Nucleus accumbens (tissue), 56 donors: ENCODE results near the gene RBM4.
A peak's percentile ranks its signal among the peaks of the same experiment; 100 is the strongest.
"Not testable (repeated sequence)": the region's sequence is repeated elsewhere in the genome, so short reads cannot be mapped to it uniquely, and the experiment has no call there.

Experiments used
- DNase-seq, 56 donors: peaks; one replicate each; lab custom pipeline; 2025; lab: John Stamatoyannopoulos, UW

RBM4 gene

DNA sequence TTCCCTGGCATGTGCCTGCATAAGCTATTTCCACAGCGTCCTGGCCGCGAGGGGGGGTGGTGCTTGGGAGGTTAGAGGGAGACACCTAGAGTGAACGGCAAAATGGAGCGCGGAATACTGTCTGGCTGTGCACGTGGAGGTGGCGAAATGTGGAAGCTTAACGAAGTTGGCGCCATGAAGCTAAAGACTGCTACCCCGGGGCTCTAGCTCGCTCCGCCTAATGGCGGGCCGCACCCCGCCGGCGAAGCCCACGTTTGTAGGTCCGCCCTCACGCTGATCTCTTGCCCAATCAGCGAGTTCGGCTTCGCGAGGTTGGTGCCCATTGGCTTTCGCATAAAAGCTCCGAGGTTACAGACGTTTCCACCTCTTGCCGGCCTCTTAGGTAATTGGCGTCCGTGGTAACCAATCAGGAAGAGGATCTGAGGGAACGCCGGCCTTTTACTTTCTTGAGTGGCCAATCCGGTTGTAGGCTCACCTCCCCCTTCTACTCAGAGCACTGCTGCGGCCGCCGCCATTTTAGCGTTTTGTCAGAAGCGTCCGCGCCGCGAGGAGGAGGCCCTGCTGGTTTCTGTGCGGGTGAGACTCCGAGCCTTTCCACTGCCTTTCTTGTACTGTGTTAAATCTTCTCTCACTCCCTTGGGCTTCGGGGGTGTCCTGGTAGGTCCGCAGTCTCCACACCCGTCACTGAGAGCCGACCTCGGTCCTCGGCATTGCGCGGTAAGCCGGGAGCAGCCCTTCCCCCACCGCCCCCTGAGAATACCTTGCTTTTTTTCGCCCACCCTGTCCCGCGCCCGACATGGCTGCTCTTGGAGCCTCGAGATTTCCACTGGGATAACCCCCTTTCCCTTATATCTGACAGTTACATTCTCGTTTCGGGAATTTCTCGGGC lies at the start of gene RBM4:
TSS of gene RBM4 (plus strand) at position 527 of the 889 bp plus-strand sequence. CDS start 1,009 bp downstream, outside the sequence.
- DNase-seq: peak; percentile 86 to 100 (median 98)

- not testable (repeated sequence) for DNase-seq
Observed at GRCh38 chr11:66589315-66589714, 49.2 kb upstream of the RBM4 start.

GRCh38 chr11:66589996-66590675 lies 48.4 kb upstream of the RBM4 start:
- DNase-seq: no peak

GRCh38 chr11:66591175-66591574 lies 47.3 kb upstream of the RBM4 start:
- no peak for DNase-seq

DNA sequence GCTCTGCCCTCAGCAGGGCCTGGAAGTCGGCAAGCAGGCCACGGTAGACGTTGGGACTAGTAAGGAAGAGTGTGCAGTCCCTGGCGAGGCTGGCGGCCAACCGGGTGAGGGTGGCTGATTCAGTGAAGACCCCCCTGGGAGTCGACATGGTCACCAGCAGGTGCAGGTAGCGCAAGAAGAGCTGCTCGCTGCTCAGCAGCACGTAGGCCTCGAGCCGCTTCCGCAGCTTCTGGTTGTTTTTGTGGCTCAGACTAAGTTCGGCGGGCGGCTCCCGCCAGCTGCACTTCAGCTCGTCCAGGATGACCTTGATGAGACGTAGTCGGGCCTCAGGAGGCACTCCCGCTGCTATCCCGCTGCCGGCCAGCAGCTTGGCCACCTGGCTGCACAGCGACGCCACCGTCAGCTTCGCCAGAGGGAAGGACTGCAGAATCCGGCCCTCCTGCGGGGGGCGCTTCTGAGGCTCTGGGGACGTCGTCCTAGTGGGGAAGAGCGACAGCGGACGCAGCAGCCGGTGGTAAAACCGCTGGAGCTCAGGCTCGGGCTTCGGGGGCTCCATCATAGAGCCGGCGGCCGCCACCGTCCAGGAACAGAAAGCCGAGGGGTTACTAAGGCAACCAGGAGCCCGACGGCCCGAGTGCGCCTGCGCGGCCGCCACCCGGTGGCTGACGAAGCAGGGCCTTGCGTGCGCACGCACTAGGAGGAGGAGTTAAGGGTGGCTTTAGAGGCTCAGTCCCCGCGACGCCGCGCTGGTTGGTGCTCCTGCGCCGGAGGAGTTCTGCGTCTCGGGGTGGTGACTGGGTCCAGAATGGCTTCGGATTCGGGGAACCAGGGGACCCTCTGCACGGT lies 45.8 kb upstream of the RBM4 start, which contains the start of the genes CCDC87 and CCS:
TSS of gene CCDC87 (minus strand) at position 607 of the 846 bp plus-strand sequence. CDS start at position 559, 48 bp downstream.
TSS of gene CCS (plus strand) at position 729 of the 846 bp plus-strand sequence. CDS start at position 806, 77 bp downstream.
- DNase-seq: peak; percentile 40 to 98 (median 90)

GRCh38 chr11:66593303-66593635 lies 45.2 kb upstream of the RBM4 start:
- DNase-seq: no peak

DNA sequence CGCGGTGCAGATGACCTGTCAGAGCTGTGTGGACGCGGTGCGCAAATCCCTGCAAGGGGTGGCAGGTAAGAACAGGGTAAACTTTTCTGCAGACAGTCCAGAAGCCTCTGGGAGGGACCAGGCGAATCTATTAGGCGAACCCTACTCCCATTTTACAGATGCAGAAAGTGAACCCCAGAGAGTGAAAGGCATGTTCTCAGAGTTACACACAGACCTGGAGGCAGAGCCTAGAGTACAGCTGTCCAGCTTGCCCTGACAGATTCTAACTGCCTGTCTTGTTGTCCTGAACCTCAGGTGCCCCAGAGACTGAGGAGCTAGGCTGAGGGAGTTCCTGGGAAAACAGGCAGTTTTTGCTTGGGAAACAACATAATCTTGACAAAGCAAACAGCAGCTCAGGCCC lies 44.9 kb upstream of the RBM4 start:
- no peak for DNase-seq

DNA sequence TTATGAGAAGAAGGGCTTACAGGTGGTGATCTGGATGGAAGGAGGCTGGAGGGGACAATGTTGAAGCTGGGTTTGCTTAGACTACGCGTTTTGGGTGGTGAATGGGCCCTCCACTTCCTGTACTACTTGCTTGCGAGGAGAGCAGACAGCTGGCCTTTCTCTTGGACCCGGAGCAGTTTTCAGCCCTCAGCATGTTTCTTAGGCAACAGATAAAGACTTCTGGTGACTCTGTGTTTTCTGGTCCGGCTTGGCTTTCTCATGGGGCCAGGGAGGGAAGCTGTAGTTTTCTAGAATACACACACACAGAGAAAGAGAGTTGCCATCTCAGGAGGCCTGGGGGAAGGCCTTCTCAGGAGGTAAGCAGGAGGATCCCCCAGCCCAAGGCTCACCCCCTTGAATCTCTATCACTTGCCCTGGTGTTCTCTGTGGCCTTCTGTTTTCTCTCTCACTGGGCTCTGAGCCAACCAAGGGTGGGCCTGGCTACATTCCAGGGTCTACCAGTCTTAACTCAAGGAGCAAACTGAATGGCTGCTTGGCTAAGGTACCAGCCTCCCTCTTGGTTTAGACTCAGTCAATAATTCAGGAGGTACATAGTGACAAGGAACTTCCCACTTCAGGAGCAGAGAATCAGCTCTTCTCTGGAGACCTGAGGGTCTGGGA lies 43.1 kb upstream of the RBM4 start:
- peak in 15 of 56 donors; percentile 4 to 41 (median 21) for DNase-seq

DNA sequence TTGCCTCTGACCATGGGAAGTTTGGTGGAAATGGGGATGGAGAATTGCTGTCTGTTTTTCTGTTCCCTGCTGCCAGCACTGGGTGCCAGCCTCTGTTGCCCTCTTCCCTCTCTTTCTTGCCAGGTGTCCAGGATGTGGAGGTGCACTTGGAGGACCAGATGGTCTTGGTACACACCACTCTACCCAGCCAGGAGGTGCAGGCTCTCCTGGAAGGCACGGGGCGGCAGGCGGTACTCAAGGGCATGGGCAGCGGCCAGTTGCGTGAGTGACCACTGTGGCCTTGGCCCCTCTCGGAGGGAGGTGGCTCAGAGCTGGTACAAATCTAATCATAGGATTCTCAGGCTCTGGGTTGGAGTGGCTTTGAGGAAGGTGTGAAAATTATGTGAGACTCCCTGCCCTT lies 39.5 kb upstream of the RBM4 start:
- no peak for DNase-seq

- DNase-seq: no peak
Observed at GRCh38 chr11:66600219-66600618, 38.3 kb upstream of the RBM4 start.

- no peak for DNase-seq
Observed at GRCh38 chr11:66600631-66601233, 37.8 kb upstream of the RBM4 start.

GRCh38 chr11:66603072-66603471 lies 35.4 kb upstream of the RBM4 start:
- no peak for DNase-seq

GRCh38 chr11:66604155-66604554 lies 34.3 kb upstream of the RBM4 start:
- no peak for DNase-seq

DNA sequence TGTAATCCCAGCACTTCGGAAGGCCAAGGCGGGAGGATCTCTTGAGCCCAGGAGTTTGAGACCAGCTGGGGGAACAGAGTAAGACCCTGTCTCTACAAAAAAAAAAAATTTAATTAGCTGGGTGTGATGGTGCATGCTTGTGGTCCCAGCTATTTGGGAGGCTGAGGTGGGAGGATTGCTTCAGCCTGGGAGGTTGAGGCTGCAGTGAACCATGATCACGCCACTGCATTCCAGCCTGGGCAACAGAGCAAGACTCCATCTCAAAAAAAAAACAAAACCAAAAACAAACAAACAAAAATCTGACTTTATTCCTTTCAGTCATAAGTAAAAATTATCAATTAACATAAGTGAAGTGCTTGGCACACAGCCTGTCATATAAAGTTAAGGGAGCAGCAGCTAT lies 31.9 kb upstream of the RBM4 start:
- not testable (repeated sequence) for DNase-seq

- peak in 35 of 56 donors; percentile 5 to 64 (median 32) for DNase-seq
Observed at GRCh38 chr11:66607126-66607834, 31.2 kb upstream of the RBM4 start.

GRCh38 chr11:66609721-66610617 lies 28.5 kb upstream of the RBM4 start:
- no peak for DNase-seq

DNA sequence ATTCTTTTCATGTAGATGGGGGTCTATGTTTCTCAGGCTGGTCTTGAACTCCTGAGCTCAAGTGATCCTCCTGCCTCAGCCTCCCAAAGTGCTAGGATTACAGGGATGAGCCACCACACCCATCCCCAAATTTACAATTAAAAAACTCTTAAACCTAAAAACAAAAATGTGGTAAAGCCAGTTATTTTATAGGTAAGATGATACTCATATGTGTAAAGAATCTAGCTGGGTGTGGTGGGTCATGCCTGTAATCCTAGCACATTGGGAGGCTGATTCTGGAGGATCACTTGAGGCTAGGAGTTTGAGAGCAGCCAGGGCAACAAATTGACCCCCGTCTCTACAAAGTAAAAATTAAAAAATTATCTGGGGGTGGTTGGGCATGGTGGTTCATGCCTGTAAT lies 26.0 kb upstream of the RBM4 start:
- DNase-seq: no peak

- no peak for DNase-seq
Observed at GRCh38 chr11:66614073-66614472, 24.4 kb upstream of the RBM4 start.
